Dendritic cell treated with granulocyte-macrophage colony-stimulating factor and Interleukin-4, amounts not matched to agents 40 ng/mL and 50 ng/mL, for 4 days (primary cell): ENCODE results near the gene RAPGEF5.

ENCODE experiments used
- H3K27ac Mint-ChIP-seq: one replicate; pipeline ENCODE4 v1.8.0; 2022; ENCODE audit warnings: mild to moderate bottlenecking, mixed read lengths
- H3K27me3 Mint-ChIP-seq: one replicate; pipeline ENCODE4 v1.8.0; 2022; ENCODE audit warnings: mild to moderate bottlenecking, mixed read lengths
- H3K36me3 Mint-ChIP-seq: one replicate; pipeline ENCODE4 v1.8.0; 2022; ENCODE audit warnings: low read depth, mixed read lengths
- H3K4me1 Mint-ChIP-seq: one replicate; pipeline ENCODE4 v1.8.0; 2022; ENCODE audit warnings: low read depth, mixed read lengths
- H3K4me3 Mint-ChIP-seq: one replicate; pipeline ENCODE4 v1.8.0; 2022; ENCODE audit warnings: mild to moderate bottlenecking, moderate library complexity, mixed read lengths
- H3K9me3 Mint-ChIP-seq: one replicate; pipeline ENCODE4 v1.8.0; 2022; ENCODE audit warnings: mixed read lengths
- intact Hi-C: fragments of 100-400 bp; cut with micrococcal nuclease; formaldehyde crosslinking; loops from one replicate; pipeline ENCODE4 v1.15.0; 2022

The RAPGEF5 gene

DNA sequence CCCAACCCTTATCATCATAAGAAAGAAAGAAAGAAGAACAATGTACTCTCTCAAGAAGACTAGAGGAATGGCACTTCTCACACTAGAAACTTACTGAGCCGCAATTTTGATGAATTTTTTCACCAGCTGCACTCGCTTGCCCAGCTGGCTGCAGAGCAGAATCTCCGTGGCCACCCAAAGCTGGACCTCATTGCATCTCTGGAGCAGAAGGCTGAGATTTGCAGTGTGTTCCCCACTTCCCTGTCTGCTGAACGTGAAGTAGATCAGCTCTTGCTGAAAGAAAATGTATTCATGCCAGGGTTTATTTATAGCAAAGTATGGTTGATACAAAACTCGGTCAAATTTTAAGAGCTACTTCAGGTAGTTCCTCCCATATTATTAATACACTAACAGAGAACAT lies 212.0 kb downstream of the RAPGEF5 start:
- H3K9me3 Mint-ChIP-seq, result no peaks in the 10 kb centered on the region

DNA sequence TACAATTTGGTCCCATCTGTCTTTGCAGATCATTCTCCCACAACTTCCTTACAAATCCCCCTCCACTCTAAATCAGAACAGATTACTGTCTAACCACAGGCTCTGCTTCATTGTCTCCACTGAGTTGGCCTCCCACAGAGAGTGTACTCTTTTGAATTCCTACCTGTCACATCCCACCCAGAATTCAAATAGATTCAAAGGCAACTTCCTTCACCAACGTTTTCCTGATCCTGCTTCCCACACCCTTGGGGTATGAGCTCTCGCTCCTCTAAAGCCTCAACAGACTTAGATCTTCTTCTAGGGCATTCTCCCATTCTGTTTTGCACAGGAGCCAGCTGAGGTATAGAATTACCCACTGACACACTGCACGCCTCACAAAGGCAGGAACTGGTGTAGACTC lies 213.5 kb downstream of the RAPGEF5 start:
- Mint-ChIP-seq H3K27me3 (no peaks in the 10 kb centered on the region), H3K27ac (no peak overlapping the region), H3K4me3 (no peak overlapping the region)

More for the DNA sequence above, 212.0 kb downstream of the RAPGEF5 start:
- no peaks in the 10 kb centered on the region for H3K36me3 Mint-ChIP-seq
- intact Hi-C loops, result no loop called here
- no peak overlapping the region for H3K4me3 Mint-ChIP-seq
- H3K27me3 Mint-ChIP-seq, result no peaks in the 10 kb centered on the region
- no peaks in the 10 kb centered on the region for H3K4me1 Mint-ChIP-seq
- H3K27ac Mint-ChIP-seq, result no peak overlapping the region

DNA sequence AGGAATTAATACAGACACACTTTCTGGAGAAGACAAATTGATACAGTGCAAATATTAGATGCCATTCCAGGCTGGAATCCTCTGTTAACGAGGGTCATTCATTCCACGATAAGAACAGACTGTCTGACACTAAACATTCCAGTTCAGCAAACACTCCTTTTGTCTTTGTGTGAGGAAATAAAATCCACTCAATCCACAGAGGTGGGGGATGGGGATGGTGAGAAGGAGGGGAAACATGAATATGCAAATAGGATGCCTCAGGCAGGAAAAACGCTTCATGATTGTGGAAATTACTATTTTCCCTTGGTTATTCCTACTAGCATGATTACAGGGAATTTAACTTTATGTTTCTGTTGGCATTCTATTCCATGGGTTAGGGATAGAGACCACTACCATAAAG lies 214.4 kb downstream of the RAPGEF5 start:
- Mint-ChIP-seq H3K4me1 (no peaks in the 10 kb centered on the region), H3K4me3 (no peak overlapping the region), H3K36me3 (no peaks in the 10 kb centered on the region), H3K27ac (no peak overlapping the region), H3K27me3 (no peaks in the 10 kb centered on the region), H3K9me3 (no peaks in the 10 kb centered on the region)
- intact Hi-C loops, result no loop called here

More for the DNA sequence above, 213.5 kb downstream of the RAPGEF5 start:
- Mint-ChIP-seq H3K9me3 (no peaks in the 10 kb centered on the region), H3K36me3 (no peaks in the 10 kb centered on the region), H3K4me1 (no peaks in the 10 kb centered on the region)
- intact Hi-C loops, result no loop called here

DNA sequence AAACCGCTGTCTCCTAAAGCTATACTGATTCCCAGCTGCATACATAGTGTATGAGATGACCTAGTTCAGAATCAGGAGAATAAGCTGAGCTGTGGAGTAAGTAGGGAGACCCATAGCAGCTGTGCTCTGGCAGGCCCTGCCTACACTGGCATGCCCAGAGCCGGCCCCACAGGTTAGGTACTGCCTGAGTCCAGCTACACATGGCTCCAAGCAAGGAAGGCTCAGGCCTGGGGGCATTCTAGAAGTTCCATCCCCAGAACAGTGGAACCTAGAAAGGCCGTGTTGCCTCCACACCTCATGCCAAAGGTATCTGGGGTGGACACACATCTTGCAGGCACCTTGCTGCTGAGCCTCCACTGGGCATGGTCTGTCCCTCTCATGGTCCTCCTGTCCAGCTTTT lies 215.6 kb downstream of the RAPGEF5 start:
- no peaks in the 10 kb centered on the region for H3K9me3 Mint-ChIP-seq

DNA sequence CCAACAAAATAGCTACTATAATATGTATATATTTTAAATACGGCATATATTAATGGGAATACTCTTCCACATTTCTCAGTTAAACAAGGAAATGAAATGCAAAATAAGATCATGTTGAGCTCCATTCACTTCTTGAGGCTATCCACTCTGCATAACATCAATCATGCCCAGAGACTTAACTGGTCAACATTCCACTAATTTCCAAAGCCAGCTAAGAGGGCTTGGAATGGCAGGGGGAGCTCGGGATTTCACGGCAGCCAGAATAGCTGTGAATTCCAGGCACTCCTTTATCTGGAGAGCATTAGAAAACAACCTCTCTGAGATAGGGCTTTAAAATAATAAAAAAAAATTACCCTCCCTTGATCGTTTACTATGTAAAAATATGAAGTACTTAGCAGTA lies 216.4 kb downstream of the RAPGEF5 start:
- Mint-ChIP-seq H3K4me3 (no peak overlapping the region), H3K4me1 (no peaks in the 10 kb centered on the region), H3K36me3 (no peaks in the 10 kb centered on the region), H3K27ac (no peak overlapping the region), H3K27me3 (no peaks in the 10 kb centered on the region), H3K9me3 (no peaks in the 10 kb centered on the region)
- intact Hi-C loops, result no loop called here

More for the DNA sequence above, 215.6 kb downstream of the RAPGEF5 start:
- Mint-ChIP-seq H3K4me3 (no peak overlapping the region), H3K27me3 (no peaks in the 10 kb centered on the region), H3K4me1 (no peaks in the 10 kb centered on the region), H3K27ac (no peak overlapping the region), H3K36me3 (no peaks in the 10 kb centered on the region)
- intact Hi-C loops, result no loop called here

DNA sequence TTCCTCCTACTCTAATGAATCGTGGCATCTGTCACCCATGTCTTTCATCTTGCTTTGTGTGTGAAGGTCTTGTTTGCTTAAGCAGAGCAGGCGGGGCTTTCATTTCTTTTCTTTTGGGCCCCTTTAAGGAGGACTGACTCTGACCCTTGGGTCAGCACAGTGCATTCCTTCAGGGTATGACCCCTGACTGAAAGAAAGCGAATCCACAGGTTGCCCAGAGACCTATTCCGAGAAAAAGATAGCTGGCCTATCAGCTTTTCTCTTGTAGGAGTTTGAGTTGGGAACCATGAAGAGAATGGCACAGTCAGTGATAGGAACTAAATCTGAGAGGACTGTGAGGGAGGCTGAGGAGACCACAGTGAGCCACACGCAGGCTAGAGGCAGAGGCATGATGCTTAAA lies 218.1 kb downstream of the RAPGEF5 start:
- no peak overlapping the region for H3K27ac Mint-ChIP-seq
- H3K36me3 Mint-ChIP-seq, result no peaks in the 10 kb centered on the region
- no peaks in the 10 kb centered on the region for H3K4me1 Mint-ChIP-seq
- H3K4me3 Mint-ChIP-seq, result no peak overlapping the region
- H3K27me3 Mint-ChIP-seq, result no peaks in the 10 kb centered on the region
- intact Hi-C loops, result no loop called here
- no peaks in the 10 kb centered on the region for H3K9me3 Mint-ChIP-seq

DNA sequence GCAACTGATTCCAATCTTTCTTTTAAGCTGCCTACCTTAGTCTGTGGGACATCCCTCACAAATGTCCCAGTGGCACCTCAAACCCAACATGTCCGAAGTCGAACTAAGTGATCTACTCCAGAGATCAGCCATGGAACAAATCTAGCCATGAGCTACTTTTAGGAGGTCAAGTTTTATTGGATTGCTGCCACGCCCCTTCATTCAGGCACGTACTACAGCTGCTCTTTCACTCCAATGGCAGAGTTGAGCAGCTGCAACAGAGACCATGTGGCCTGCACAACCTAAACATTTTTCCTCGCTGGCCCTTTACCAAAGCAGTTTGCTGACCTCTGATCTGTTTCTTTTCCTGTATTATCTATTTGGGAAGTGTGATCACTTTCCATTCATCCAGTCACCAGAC lies 218.8 kb downstream of the RAPGEF5 start:
- Mint-ChIP-seq H3K4me1 (no peaks in the 10 kb centered on the region), H3K9me3 (no peaks in the 10 kb centered on the region), H3K36me3 (no peaks in the 10 kb centered on the region), H3K27ac (no peak overlapping the region), H3K27me3 (no peaks in the 10 kb centered on the region), H3K4me3 (no peak overlapping the region)
- intact Hi-C loops, result no loop called here

DNA sequence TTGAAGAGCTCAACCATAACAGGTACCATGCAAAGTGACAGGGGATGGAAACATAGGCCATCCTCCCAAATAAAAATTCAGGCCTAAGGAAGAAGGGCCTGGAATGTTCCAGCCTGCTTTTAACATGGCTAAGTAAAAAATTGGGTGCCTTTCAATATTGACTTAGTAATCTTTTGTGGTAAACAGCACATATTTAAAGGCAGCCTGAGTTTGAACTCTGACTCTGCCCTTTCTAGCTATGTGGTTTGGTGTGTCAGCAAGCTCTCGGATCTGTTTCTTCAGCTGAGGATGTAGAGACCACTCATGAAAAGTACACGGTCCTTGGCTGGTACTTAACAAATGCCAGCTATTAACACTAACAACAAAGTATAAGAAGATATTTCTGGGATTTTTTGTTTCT lies 219.5 kb downstream of the RAPGEF5 start:
- no peak overlapping the region for H3K27ac Mint-ChIP-seq
- intact Hi-C loops, result no loop called here
- H3K4me1 Mint-ChIP-seq, result no peaks in the 10 kb centered on the region
- no peaks in the 10 kb centered on the region for H3K27me3 Mint-ChIP-seq
- H3K36me3 Mint-ChIP-seq, result no peaks in the 10 kb centered on the region
- no peaks in the 10 kb centered on the region for H3K9me3 Mint-ChIP-seq
- H3K4me3 Mint-ChIP-seq, result no peak overlapping the region

DNA sequence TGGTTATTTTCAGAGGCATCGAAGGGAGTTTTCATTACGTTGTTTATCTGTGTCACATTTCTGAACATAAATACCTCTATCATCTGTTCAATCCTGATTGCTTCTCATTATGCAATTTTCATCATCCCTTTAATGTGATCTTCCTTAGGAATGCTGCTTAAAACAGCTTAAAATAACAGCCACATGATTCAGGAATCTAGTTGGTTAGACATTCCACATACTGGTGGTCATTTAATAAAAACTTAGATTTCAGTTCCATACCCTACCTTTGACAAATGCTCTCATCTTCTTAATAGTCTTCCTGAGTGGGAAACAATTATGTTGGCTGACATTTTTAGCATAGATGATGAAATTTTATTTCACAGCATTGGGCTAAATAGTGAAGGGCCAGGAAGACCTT lies 219.9 kb downstream of the RAPGEF5 start:
- no peaks in the 10 kb centered on the region for H3K36me3 Mint-ChIP-seq
- H3K4me1 Mint-ChIP-seq, result no peaks in the 10 kb centered on the region
- no peaks in the 10 kb centered on the region for H3K27me3 Mint-ChIP-seq
- H3K4me3 Mint-ChIP-seq, result no peak overlapping the region
- H3K27ac Mint-ChIP-seq, result no peak overlapping the region
- intact Hi-C loops, result no loop called here
- H3K9me3 Mint-ChIP-seq, result no peaks in the 10 kb centered on the region

DNA sequence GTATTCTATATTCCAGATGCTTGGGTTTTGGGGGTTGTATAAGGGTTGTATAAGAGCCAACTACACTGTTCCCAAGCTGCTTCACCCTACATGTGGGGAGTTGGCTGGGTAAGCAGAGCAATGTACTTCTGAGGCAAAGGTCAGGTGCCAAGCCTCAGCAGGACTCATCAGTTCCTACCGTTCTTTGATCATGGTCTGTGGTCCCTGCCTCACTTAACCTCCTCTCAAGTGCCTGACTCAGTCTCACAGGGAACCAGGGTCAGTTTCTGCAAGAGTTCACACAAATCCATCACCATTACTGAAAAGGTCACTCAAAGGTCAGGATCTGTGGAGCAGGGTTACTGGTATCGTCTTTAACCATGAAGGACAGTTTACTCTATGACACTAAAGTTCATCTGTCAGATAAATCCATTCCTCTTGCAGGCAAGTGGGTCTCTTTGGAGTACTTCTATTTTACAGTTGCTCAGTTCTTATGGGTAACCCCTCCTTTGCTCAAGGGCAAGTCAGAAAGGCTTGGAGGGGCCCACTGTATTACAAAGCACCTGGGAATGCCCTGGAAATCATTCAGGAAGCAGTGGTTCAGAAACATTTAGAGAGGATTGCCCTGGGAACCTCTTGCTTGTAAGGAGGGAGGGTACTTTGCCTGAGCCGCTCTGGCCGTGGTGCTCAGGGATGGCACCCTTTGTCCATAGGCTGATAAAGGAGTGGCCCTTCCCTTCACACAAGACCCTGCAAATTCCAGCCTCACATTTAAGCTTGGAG lies 227.0 kb downstream of the RAPGEF5 start:
- Mint-ChIP-seq H3K36me3 (no peaks in the 10 kb centered on the region), H3K27ac (no peak overlapping the region), H3K4me3 (no peak overlapping the region), H3K9me3 (no peaks in the 10 kb centered on the region), H3K27me3 (no peaks in the 10 kb centered on the region), H3K4me1 (no peaks in the 10 kb centered on the region)
- intact Hi-C loops, result no loop called here

DNA sequence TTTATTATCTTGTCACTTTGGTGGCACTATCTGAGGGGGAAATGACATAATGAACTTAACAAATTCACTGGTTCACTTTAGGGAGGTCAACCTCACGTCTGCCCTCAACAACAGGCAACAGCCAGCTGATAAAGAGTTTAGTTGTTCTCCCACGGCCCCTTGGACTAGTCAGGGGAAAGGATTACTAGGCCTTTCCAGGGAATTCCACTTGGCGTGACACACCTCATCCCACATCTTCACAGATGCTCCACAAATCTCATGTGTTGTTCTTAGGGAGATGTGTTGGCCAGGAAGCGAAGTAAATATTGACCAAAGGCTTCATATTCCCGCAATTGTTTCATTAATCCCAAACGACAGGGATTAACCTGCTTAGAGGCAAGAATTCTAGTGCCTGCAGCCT lies 227.8 kb downstream of the RAPGEF5 start:
- Mint-ChIP-seq H3K9me3 (no peaks in the 10 kb centered on the region), H3K27ac (no peak overlapping the region), H3K27me3 (no peaks in the 10 kb centered on the region), H3K36me3 (no peaks in the 10 kb centered on the region), H3K4me1 (no peaks in the 10 kb centered on the region), H3K4me3 (no peak overlapping the region)
- intact Hi-C loops, result no loop called here

DNA sequence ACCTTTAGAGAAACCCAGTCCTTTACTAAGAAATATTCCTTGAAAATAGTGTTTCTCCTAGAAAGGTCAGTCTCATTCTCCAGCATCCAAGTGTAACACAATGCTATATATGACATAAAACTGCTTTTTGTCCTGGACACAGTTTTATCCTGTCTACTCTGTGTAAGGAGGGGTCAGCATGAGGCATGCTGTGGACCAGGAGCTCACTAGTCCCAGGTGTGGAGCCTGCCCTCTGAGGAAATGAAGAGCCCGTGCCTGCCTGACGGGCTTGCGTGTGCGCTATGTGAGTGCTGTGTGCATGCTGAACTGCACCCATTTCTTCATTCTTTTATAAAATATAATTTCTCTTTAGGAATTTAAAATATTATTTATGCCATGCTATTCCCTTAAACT lies 228.4 kb downstream of the RAPGEF5 start:
- Mint-ChIP-seq H3K9me3 (no peaks in the 10 kb centered on the region), H3K4me3 (no peak overlapping the region), H3K4me1 (no peaks in the 10 kb centered on the region), H3K36me3 (no peaks in the 10 kb centered on the region), H3K27me3 (no peaks in the 10 kb centered on the region), H3K27ac (no peak overlapping the region)
- intact Hi-C loops, result no loop called here

DNA sequence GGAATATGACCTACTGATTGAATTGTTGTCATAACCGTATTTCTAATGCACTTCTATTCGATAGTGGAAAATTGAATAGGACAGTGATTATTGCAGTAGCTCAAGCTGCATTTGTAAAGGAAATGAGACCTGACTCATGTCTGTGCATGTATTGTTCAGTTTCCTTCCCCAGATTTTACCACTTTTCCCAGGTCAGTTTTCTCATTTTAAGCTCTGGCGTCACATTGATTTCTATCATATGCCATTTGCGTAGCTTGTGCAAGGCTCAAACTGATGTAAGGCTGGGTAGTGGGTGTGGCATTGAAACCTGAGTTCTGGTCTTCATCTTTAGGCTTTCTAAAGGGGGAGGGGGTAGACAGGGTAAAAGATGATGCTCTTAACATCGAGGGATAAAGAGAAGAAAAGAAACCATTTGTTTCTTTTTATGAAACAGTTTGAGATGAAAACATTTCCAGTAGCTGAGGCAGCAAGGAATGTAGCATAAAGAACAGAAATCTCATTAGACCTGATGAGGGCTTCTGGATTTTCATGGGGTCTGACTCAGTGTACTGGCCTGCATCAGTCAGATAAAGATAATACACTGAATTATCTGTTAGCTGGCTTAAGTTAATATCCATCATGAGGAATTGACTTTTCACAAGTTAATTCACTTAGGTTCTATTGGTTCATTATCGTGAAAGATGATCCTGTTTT lies 229.0 kb downstream of the RAPGEF5 start:
- Mint-ChIP-seq H3K36me3 (no peaks in the 10 kb centered on the region), H3K9me3 (no peaks in the 10 kb centered on the region), H3K4me1 (no peaks in the 10 kb centered on the region), H3K4me3 (no peak overlapping the region), H3K27me3 (peaks cover 3% of the 10 kb centered on the region), H3K27ac (no peak overlapping the region)
- intact Hi-C loops, result no loop called here

DNA sequence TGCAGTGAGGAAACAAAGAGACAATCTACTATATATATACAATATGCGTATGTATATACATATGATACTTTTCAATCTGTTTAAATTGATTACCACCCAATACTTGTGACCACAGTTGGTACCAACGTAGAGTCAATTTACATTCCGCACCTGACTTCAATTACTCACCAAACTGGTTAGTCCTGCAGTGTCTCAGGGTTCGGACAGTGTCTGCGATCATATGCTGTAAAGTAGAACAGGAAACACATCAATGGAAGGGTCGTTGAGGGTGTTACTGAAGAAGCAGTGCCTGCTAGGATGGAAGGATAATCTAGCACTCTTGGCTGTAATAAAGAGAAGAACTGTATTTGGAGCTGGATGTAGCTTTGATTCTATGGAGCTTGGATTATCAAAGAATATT lies 231.5 kb downstream of the RAPGEF5 start:
- Mint-ChIP-seq H3K27ac (no peak overlapping the region), H3K4me3 (no peak overlapping the region), H3K36me3 (no peaks in the 10 kb centered on the region), H3K27me3 (peaks cover 8% of the 10 kb centered on the region), H3K4me1 (peaks cover 7% of the 10 kb centered on the region), H3K9me3 (no peaks in the 10 kb centered on the region)
- intact Hi-C loops, result no loop called here

DNA sequence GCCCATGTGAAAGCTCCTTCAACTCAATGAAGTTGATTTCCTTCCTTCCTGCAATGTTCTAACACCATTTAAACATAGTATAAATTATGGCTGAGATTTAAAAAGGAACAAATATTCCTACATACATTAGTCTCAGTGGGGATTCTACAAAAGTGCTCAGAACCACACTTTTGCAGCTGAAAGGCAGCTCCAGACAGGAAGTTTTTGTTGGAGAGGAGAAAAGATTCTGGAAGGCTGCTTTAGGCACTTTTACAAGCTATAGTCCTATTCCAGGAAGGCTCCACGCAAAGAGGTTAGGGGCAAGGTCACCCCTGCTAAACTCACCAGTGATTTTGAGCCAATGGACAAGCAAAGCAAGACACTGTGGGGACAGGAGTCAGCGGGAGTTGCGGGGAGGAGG lies 232.0 kb downstream of the RAPGEF5 start:
- H3K36me3 Mint-ChIP-seq, result no peaks in the 10 kb centered on the region
- no peaks in the 10 kb centered on the region for H3K9me3 Mint-ChIP-seq
- H3K27ac Mint-ChIP-seq, result no peak overlapping the region
- intact Hi-C loops, result no loop called here
- H3K4me3 Mint-ChIP-seq, result no peak overlapping the region
- H3K27me3 Mint-ChIP-seq, result peaks cover 8% of the 10 kb centered on the region
- peaks cover 7% of the 10 kb centered on the region for H3K4me1 Mint-ChIP-seq
